Epithelial cell of prostate (primary cell): ENCODE data around the gene MROH2A.

Source experiments
- DNase-seq: peaks from one replicate; pipeline ENCODE4 v3.0.0-alpha.2; 2011; ENCODE audit warnings: low read depth, low spot score
- H3K27ac ChIP-seq: fragments of 450-650 bp; 2 replicates; pipeline ENCODE4 v1.5.1; 2017; ENCODE audit warnings: mild to moderate bottlenecking

Gene MROH2A

DNA sequence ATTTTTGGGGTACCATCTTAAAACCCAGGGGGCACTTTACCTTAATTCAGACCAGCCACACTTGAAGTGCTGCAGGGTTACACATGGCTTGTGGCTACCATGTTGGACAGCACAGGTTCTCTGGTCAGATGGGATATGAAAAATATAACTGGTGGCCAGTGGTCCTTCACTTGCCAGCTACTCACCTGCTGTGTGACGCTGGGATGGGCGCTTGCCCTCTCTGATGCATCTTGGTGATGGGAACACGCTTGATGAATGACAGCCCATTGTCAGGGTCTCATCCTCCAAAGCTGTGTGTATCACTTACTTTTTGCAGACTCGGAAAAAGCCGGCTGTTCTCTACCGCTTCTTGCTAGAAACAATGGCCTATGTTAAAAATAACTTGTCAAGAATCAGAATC, 53.7 kb downstream of the MROH2A start:
- no peak overlapping the region for H3K27ac ChIP-seq
- no peak for DNase-seq

GRCh38 chr2:233832414-233832813, 54.3 kb downstream of the MROH2A start:
- no peak for DNase-seq
- H3K27ac ChIP-seq = no peak overlapping the region

- no peak overlapping the region for H3K27ac ChIP-seq
- no peak for DNase-seq
Observed at GRCh38 chr2:233832869-233833311, 54.8 kb downstream of the MROH2A start.

GRCh38 chr2:233833345-233833744, 55.2 kb downstream of the MROH2A start:
- DNase-seq = no peak
- no peak overlapping the region for H3K27ac ChIP-seq

DNA sequence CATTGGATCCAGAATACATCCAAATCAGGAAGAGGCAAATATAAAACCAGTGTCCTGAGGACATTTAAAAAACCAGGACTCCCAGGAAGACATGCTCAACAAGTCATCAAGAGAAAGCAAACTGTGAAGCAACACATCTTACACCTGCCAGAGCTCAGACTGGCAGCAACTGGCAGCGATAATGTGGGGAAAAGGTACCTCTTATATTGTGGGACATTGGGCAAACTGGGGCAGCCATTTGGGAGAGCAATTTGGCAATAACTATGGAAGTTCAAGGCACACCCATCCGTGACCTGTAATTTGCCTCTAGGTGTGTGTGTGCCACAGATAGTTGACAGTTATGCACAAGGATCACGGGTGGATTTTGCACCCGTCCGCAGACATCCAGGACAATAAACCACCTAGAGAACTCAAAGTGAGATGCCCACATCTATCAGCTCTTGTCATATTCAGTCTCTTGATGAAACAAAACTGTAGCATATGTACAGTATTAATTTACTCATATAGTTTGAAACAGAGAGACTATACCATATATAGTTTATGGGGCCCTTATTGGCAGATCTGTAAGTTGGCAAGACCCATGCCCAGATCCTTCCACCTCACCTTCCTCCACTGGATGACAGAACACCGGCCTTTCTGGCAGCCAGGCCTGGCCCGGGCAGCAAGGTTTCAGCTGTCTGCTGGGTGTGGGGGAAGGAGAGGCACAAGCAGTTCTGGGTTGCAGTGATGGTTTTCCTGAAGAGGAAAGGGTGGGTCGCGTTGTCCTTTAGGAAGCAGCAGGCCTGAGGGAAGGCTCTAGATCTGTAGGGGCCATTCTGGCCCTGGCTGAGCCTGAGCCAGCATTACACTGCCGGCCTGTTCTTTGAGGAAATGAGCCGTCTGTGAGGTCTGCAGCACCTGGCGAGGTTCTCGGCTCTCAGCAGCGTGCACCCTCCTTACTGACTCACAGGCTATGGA, 57.4 kb downstream of the MROH2A start:
- DNase-seq = no peak
- no peak overlapping the region for H3K27ac ChIP-seq

GRCh38 chr2:233836359-233836758, 58.2 kb downstream of the MROH2A start:
- no peak overlapping the region for H3K27ac ChIP-seq
- DNase-seq = no peak

DNA sequence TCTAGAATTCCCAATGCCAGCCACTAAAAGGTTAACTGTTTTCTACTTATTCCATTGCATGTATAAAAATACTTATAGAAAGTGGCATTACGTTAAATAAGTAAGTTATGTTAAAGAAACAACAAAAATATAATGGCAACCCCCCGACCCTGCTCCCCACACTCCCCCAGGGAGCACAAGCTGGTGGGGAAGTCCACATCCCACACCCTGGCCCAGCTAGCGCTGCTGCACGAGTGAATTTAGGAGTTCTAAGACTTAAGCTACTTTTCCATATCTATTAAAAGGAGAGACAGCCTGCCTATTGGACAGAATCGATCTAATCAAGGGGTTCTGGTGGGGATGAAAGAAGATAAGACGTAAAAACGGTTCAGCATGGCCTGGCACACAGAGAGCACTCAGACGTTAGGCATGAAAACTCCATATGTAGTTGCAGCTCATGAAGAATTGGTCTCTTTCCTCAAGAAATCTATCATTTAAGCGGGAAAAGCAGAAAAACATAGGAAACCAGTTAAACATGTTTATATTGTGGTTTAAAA, 59.6 kb downstream of the MROH2A start:
- no peak overlapping the region for H3K27ac ChIP-seq
- no peak for DNase-seq

DNA sequence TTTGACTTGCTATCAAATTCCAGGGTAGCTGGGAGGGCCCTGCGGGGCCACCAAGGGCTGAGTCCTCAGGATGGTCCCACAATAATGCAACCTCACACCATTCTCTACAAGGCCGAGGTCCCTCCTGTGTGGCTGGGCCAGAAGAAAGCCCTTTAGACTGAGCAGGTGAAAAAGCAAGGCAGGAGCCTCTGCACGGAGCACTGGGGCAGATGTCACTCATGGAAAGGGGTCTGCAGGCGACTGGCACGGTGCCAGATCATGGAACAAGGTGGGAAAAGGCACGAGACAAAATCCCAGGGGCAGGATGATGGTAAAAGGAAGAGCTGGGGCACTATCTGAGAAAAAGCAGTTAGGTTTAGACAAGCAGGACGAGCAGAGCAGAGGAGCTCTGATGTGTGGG, 60.1 kb downstream of the MROH2A start:
- no peak overlapping the region for H3K27ac ChIP-seq
- DNase-seq = no peak

- H3K27ac ChIP-seq = no peak overlapping the region
- DNase-seq = no peak
Observed at GRCh38 chr2:233838726-233839446, 60.8 kb downstream of the MROH2A start.

GRCh38 chr2:233839447-233839820, 61.3 kb downstream of the MROH2A start:
- no peak overlapping the region for H3K27ac ChIP-seq

DNA sequence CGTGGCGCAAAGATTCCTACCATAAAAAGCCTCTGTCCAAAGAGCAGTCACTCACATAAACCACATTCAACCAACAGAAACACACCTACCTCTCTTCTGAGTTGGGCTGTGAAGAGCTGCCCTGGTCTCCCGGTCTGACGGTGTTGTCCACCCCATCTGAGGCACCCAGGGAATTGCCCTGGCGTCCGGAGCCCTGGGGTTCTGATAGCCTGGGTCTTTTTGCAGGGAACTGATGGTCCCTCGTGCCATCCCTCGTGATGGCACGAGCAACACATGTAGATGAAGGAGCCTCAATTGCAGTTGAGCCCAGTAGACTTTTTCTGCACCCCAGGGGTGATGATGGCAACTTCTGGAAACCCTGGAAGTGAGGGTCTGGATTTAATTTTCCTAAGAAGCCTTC, 62.4 kb downstream of the MROH2A start:
- DNase-seq = no peak
- H3K27ac ChIP-seq = no peak overlapping the region

More at GRCh38 chr2:233839447-233839820, 61.3 kb downstream of the MROH2A start:
- DNase-seq = no peak

DNA sequence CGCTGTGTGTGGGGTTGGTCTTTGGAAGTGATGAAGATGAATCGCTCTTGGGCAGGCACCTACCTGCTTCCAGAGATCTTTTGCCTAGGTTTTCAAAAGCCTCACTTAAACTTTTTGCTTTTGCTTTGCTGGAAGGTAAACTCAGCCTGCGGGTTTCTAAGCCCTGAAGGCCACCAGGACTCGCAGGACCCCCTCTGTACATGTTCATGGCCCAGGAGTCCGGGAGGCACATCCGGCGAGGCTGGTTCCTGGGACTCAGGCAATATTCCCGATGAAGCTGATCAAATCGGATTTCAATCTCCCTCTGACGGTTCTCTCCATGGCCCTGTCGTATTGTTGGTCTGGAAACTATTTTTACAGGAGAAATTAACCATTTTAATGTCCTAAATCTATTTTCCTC, 63.1 kb downstream of the MROH2A start:
- no peak overlapping the region for H3K27ac ChIP-seq
- DNase-seq = no peak

DNA sequence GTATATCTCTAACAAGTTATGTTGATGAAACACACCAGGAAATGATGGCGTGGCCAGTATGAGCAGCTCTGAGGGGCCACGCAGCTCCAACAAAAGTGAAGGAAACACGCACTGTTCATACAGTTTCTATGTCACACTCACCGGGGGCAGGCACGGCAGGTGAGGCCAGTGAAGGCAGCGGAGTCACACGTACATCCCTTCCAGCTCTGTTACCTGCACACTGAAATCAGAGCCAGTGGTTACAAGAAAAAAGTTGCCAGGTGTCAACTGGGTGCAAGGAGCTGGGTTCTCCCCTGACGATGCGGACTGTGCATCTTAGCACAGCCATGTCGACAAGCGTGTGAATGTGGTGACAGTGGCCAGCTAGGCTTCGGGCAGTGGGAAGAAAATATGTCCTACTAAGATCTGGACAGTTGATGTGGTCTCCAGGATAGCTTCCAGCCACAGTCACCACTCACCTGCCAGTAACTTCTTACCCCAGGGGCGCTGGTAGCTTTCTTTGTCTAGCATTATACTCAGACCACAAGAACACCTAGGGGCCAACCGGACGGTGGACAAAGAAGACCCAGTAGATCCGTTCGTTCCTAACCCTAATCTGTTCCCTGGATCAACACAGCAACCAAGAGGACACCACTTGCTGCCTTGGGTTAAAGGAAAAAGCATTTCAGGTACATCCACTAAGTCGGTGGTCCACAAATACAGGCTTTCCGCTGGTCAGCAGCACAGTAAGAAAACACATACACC, 66.1 kb downstream of the MROH2A start:
- H3K27ac ChIP-seq = no peak overlapping the region
- DNase-seq = no peak

DNA sequence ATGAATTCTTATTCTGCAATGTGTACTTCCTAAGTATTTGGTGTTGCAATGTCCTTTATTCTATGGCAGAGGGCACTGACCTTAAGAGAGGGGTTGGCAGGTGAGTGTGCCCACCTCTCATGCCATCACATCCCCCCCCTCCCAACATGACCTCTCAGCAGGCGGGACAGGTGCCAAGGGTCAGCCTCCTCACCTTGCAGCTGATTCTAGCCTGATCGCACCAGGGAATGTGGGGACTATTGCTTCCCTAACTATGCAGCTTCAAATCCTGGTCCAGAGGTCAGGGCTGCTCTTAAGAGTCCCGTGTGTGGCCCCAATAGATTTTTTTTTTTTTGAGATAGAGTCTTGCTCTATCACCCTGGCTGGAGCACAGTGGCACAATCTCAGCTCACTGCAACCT, 66.7 kb downstream of the MROH2A start:
- DNase-seq = no peak
- H3K27ac ChIP-seq = no peak overlapping the region

- DNase-seq = no peak
- H3K27ac ChIP-seq = no peak overlapping the region
Observed at GRCh38 chr2:233845301-233846060, 67.4 kb downstream of the MROH2A start.

DNA sequence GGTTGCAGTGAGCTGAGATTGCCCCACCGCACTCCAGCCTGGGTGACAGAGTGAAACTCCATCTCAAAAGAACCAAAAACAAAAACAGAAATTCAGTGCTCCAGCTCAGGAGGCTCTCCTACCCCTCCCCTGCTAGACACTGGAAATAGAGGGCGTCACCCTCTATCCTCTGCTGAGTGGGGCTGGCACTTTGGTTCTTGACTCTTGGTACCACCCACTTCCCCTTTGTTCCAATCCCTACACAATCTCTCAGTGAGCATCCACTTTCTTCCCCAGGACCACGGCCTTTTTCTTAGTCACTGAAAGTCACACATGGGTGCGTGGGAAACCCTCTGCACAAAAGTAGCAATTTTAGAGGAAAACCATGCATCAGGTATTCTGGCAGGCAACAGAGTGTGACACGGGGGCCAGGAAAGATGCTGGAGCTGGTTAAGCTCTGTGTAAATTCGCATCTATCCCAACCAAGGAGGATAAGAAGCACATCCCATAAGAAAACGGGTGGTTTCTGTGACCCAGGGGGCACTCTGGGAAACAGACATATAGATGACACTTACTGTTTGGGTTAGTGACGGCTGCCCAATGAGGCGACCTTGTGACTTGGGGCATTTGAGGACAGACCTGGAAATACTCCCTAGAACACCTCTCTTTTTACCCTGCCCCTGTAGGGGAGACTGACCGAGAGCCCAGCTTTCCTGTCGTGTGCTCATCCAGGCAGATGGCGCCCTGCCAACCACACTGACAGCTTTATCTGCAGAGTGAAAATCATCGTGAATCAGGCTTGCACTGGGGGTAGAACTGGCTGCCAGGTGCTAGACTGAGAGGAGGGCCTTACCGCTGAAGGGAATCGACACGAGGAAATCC, 68.5 kb downstream of the MROH2A start:
- no peak for DNase-seq
- H3K27ac ChIP-seq = no peak overlapping the region

DNA sequence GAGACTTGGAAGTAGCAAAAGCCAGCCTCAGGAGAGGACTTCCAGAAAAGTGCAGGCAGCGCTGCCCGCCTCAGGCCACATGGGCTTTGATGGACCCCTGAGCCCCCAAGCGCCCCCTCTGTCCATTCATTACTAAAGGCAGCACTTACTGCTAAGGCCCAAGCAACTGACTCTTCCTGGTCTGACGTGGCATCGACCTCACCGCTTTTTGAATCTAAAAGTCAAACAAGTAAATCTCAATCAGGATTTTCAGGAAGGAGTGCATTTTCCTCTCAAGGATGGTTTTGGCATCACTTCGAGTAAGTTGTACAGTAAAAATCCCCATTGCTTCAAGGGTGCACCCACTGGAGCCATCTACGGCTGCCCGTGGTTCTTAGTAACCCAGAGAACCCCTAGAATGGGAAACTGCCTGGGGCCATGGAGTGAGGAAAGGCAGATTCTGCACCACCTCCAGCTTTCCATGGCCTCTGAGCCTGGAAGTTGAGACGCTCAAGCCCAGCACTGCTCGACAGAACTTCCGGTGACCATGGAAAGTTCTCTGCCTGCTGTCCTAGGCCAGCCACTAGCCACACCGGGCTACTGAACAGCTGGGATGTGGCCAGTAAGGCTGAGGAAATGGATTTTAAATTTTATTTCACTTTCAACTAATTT, 69.2 kb downstream of the MROH2A start:
- no peak overlapping the region for H3K27ac ChIP-seq
- no peak for DNase-seq

- no peak for DNase-seq
- no peak overlapping the region for H3K27ac ChIP-seq
Observed at GRCh38 chr2:233848276-233848675, 70.1 kb downstream of the MROH2A start.
